HCT116 (cell line): ENCODE measurements around the gene EEF2KMT.
"Not testable (repeated sequence)": the region's sequence is repeated elsewhere in the genome, so short reads cannot be mapped to it uniquely, and the experiment has no call there.

ENCODE experiments used
- ELF1 ChIP-seq: IDR thresholded peaks from 2 replicates; pipeline ENCODE4 v1.6.1; 2012; ENCODE audit warnings: low read depth, borderline replicate concordance
- EZH2 ChIP-seq: fragments of 200-600 bp; sonication (generic); IDR thresholded peaks from 2 replicates; pipeline ENCODE4 v1.6.1; 2017; ENCODE audit warnings: antibody characterized with exemption, mixed run types
- POLR2A ChIP-seq: IDR thresholded peaks from 2 replicates; pipeline ENCODE4 v1.7.0; 2011; ENCODE audit warnings: borderline replicate concordance; ENCODE audit not compliant: insufficient read depth, insufficient read length; ENCODE audit errors: extremely low read depth
- POLR2AphosphoS5 ChIP-seq: IDR thresholded peaks from 2 replicates; pipeline ENCODE4 v1.6.1; 2011; ENCODE audit warnings: mild to moderate bottlenecking, low read depth, low read length, moderate library complexity
- SIN3A ChIP-seq: IDR thresholded peaks from 2 replicates; pipeline ENCODE4 v1.6.1; 2012; ENCODE audit warnings: low read depth
- SP1 ChIP-seq: IDR thresholded peaks from 2 replicates; pipeline ENCODE4 v1.6.1; 2012; ENCODE audit warnings: low read depth
- SRF ChIP-seq: IDR thresholded peaks from 2 replicates; pipeline ENCODE4 v1.6.1; 2012; ENCODE audit warnings: low read depth
- TCF7L2 ChIP-seq: IDR thresholded peaks from 2 replicates; pipeline ENCODE4 v1.7.0; 2011; ENCODE audit warnings: borderline replicate concordance, inconsistent platforms; ENCODE audit not compliant: insufficient read depth, insufficient read length; ENCODE audit errors: extremely low read depth
- TF ChIP-seq, protein P1 (sequence below), 3 experiments: fragments of 200-600 bp in 1 of 3; sonication (generic) in 1 of 3; IDR thresholded peaks in 2 of 3; conservative IDR thresholded peaks in 1 of 3; 2 replicates each; pipeline ENCODE4 v1.5.1; 2012 to 2017; ENCODE audit warnings: low read depth in 2 of 3, low read length in 2 of 3, antibody characterized with exemption in 1 of 3, borderline replicate concordance in 1 of 3, control low read depth in 1 of 3, mild to moderate bottlenecking in 1 of 3, mixed read lengths in 1 of 3, mixed run types in 1 of 3, moderate library complexity in 1 of 3; ENCODE audit not compliant: insufficient read depth in 1 of 3
- TF ChIP-seq, protein P2 (sequence below): IDR thresholded peaks from 2 replicates; pipeline ENCODE4 v1.6.1; 2011; ENCODE audit warnings: mild to moderate bottlenecking, low read length, moderate library complexity; ENCODE audit not compliant: insufficient replicate concordance; ENCODE audit errors: extremely low read depth
- TF ChIP-seq, protein P3 (sequence below): IDR thresholded peaks from 2 replicates; pipeline ENCODE4 v1.6.1; 2012

DNA sequence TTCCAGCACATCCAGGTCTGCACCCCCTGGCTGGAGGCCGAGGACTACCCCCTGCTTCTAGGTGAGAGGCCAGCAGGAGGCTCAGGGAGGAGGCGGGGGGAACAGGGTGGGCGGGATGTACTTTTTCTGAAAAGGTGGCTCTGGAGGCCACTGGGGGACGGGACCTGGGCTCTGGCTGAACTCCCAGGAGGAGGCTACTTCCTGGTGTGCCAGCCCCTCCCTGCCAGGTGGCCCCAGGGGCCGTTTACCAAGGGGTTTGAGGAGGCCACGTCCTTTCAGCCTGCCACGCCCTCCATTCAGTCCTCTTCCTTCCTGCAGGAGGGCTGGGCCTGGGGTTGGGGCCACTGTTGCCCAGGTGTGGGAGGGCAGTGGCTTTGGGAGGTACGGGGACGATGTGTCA lies 16.6 kb downstream of the EEF2KMT start:
- TF ChIP-seq, protein P1, sequence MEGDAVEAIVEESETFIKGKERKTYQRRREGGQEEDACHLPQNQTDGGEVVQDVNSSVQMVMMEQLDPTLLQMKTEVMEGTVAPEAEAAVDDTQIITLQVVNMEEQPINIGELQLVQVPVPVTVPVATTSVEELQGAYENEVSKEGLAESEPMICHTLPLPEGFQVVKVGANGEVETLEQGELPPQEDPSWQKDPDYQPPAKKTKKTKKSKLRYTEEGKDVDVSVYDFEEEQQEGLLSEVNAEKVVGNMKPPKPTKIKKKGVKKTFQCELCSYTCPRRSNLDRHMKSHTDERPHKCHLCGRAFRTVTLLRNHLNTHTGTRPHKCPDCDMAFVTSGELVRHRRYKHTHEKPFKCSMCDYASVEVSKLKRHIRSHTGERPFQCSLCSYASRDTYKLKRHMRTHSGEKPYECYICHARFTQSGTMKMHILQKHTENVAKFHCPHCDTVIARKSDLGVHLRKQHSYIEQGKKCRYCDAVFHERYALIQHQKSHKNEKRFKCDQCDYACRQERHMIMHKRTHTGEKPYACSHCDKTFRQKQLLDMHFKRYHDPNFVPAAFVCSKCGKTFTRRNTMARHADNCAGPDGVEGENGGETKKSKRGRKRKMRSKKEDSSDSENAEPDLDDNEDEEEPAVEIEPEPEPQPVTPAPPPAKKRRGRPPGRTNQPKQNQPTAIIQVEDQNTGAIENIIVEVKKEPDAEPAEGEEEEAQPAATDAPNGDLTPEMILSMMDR (IDR thresholded peaks at IDR 0.05 in 2 of 3, conservative IDR thresholded peaks at IDR 0.05 in 1 of 3; ENCODE audit: borderline replicate concordance in 1 of 3, insufficient read depth in 1 of 3, low read depth in 2 of 3, low read length in 2 of 3): not testable (repeated sequence)
- not testable (repeated sequence) for TF ChIP-seq POLR2A, TCF7L2, POLR2AphosphoS5, SRF, EZH2, ELF1, SP1, SIN3A
- TF ChIP-seq, protein P2, sequence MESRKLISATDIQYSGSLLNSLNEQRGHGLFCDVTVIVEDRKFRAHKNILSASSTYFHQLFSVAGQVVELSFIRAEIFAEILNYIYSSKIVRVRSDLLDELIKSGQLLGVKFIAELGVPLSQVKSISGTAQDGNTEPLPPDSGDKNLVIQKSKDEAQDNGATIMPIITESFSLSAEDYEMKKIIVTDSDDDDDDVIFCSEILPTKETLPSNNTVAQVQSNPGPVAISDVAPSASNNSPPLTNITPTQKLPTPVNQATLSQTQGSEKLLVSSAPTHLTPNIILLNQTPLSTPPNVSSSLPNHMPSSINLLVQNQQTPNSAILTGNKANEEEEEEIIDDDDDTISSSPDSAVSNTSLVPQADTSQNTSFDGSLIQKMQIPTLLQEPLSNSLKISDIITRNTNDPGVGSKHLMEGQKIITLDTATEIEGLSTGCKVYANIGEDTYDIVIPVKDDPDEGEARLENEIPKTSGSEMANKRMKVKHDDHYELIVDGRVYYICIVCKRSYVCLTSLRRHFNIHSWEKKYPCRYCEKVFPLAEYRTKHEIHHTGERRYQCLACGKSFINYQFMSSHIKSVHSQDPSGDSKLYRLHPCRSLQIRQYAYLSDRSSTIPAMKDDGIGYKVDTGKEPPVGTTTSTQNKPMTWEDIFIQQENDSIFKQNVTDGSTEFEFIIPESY: not testable (repeated sequence)
- TF ChIP-seq, protein P3, sequence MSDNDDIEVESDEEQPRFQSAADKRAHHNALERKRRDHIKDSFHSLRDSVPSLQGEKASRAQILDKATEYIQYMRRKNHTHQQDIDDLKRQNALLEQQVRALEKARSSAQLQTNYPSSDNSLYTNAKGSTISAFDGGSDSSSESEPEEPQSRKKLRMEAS: not testable (repeated sequence)
